CD4-positive, alpha-beta memory T cell (primary cell): ENCODE measurements around the gene STXBP6. TPM values are rescaled to one million over a fixed set of nuclear protein-coding genes. Genes with fewer than 3 reads are reported as not detected.

ENCODE experiments used
- CTCF ChIA-PET: fragments of 350-600 bp; sonication (Branson Sonifier 250); formaldehyde crosslinking; loops from one replicate; lab custom pipeline; 2021; ENCODE audit warnings: inconsistent platforms; ENCODE audit not compliant: partially characterized antibody; lab: Charles Lee
- POLR2A ChIA-PET: fragments of 350-600 bp; sonication (Branson Sonifier 250); formaldehyde crosslinking; loops from one replicate; lab custom pipeline; 2021; ENCODE audit not compliant: partially characterized antibody; lab: Charles Lee
- DNase-seq, 5 donors: peaks; one replicate each; pipeline versions ENCODE4 v3.0.0 to v3.0.0-alpha.2; 2020 to 2022; ENCODE audit warnings: mixed read lengths in 1 of 5
- H3K27ac ChIP-seq: one replicate; pipeline ENCODE4 v1.7.0; 2013; ENCODE audit warnings: low read depth, low read length
- H3K27me3 ChIP-seq: 2 replicates; pipeline ENCODE4 v1.7.0; 2013; ENCODE audit warnings: mild to moderate bottlenecking, low read length, moderate library complexity; ENCODE audit not compliant: insufficient read depth
- H3K36me3 ChIP-seq: 2 replicates; pipeline ENCODE4 v1.7.0; 2013; ENCODE audit warnings: mild to moderate bottlenecking, low read length, moderate library complexity; ENCODE audit not compliant: insufficient read depth
- H3K4me1 ChIP-seq: 2 replicates; pipeline ENCODE4 v1.7.0; 2013; ENCODE audit warnings: mild to moderate bottlenecking, low read length, moderate library complexity; ENCODE audit not compliant: insufficient read depth
- H3K4me3 ChIP-seq, 2 donors: one replicate each; pipeline ENCODE4 v1.7.0; 2013; ENCODE audit warnings: low read length in 2 of 2, mild to moderate bottlenecking in 1 of 2
- H3K9me3 ChIP-seq, 2 donors: one replicate each; pipeline ENCODE4 v1.7.0; 2013; ENCODE audit warnings: low read length in 2 of 2, control low read depth in 1 of 2; ENCODE audit not compliant: control insufficient read depth in 1 of 2
- H3K27ac Mint-ChIP-seq, 7 donors: one replicate each; pipeline ENCODE4 v1.8.0; 2020 to 2021; ENCODE audit warnings: mixed read lengths in 7 of 7, mild to moderate bottlenecking in 6 of 7, inconsistent platforms in 3 of 7, moderate library complexity in 3 of 7
- H3K27me3 Mint-ChIP-seq, 2 donors: one replicate each; pipeline ENCODE4 v1.8.0; 2020 to 2021; ENCODE audit warnings: mixed read lengths in 2 of 2
- H3K36me3 Mint-ChIP-seq, 2 donors: one replicate each; pipeline ENCODE4 v1.8.0; 2020 to 2021; ENCODE audit warnings: mixed read lengths in 2 of 2, inconsistent platforms in 1 of 2, mild to moderate bottlenecking in 1 of 2
- H3K4me1 Mint-ChIP-seq, 4 donors: one replicate each; pipeline ENCODE4 v1.8.0; 2020 to 2021; ENCODE audit warnings: mixed read lengths in 4 of 4, mild to moderate bottlenecking in 1 of 4
- H3K4me3 Mint-ChIP-seq, 8 donors: one replicate each; pipeline ENCODE4 v1.8.0; 2020 to 2021; ENCODE audit warnings: mixed read lengths in 8 of 8, mild to moderate bottlenecking in 7 of 8, moderate library complexity in 6 of 8, inconsistent platforms in 3 of 8
- H3K9me3 Mint-ChIP-seq, 8 donors: one replicate each; pipeline ENCODE4 v1.8.0; 2020 to 2021; ENCODE audit warnings: mixed read lengths in 8 of 8, mild to moderate bottlenecking in 5 of 8, inconsistent platforms in 3 of 8, moderate library complexity in 1 of 8
- intact Hi-C: fragments of 100-400 bp; cut with micrococcal nuclease; formaldehyde crosslinking; loops from one replicate; pipeline ENCODE4 v1.15.1; 2023
- polyA plus RNA-seq, 2 donors: library from polyadenylated mRNA; unstranded; fragments of 300-500 nt; fragmentation: Illumina TruSeq; gene quantifications; one replicate each; pipeline ENCODE4 v1.2.3, GENCODE V29; 2021
- total RNA-seq, 2 experiments: library from RNA; stranded (reverse); gene quantifications; one replicate each; pipeline ENCODE4 v1.2.3, GENCODE V29; 2021

STXBP6 gene
- total and polyA plus RNA-seq, 4 experiments from 2014 or later = not detected

GRCh38 chr14:24816011-24816928 is 233.7 kb downstream of the STXBP6 start:
- no peak overlapping the region for H3K27ac ChIP-seq
- H3K9me3 ChIP-seq = no peaks in the 10 kb centered on the region
- H3K36me3 ChIP-seq = no peaks in the 10 kb centered on the region
- no peak overlapping the region for H3K4me3 Mint-ChIP-seq
- peaks cover 16 to 20% of the 10 kb centered on the region in 2 donors for H3K27me3 Mint-ChIP-seq
- ChIA-PET POLR2A (no interaction called here), CTCF (no interaction called here)
- no peak overlapping the region for H3K27ac Mint-ChIP-seq
- H3K4me3 ChIP-seq = no peak overlapping the region
- H3K4me1 Mint-ChIP-seq = no peaks in the 10 kb centered on the region
- intact Hi-C loops = no loop called here
- DNase-seq = no peak
- H3K36me3 Mint-ChIP-seq = no peaks in the 10 kb centered on the region
- no peaks in the 10 kb centered on the region for H3K4me1 ChIP-seq
- H3K9me3 Mint-ChIP-seq = no peaks in the 10 kb centered on the region
- no peaks in the 10 kb centered on the region for H3K27me3 ChIP-seq

- no peaks in the 10 kb centered on the region for H3K27me3 ChIP-seq
- no peak overlapping the region for H3K4me3 ChIP-seq
- H3K9me3 Mint-ChIP-seq = no peaks in the 10 kb centered on the region
- no peaks in the 10 kb centered on the region for H3K4me1 ChIP-seq
- H3K36me3 ChIP-seq = no peaks in the 10 kb centered on the region
- POLR2A ChIA-PET = no interaction called here
- no peak for DNase-seq
- H3K27me3 Mint-ChIP-seq = peaks cover 14 to 18% of the 10 kb centered on the region in 2 donors
- H3K27ac Mint-ChIP-seq = no peak overlapping the region
- intact Hi-C loops = no loop called here
- no peak overlapping the region for H3K4me3 Mint-ChIP-seq
- no peaks in the 10 kb centered on the region for H3K9me3 ChIP-seq
- CTCF ChIA-PET = no interaction called here
- H3K36me3 Mint-ChIP-seq = no peaks in the 10 kb centered on the region
- no peak overlapping the region for H3K27ac ChIP-seq
- no peaks in the 10 kb centered on the region for H3K4me1 Mint-ChIP-seq
Observed at GRCh38 chr14:24815543-24815942, 234.4 kb downstream of the STXBP6 start.

- Histone ChIP-seq H3K36me3 (no peaks in the 10 kb centered on the region), H3K27me3 (no peaks in the 10 kb centered on the region), H3K27ac (no peak overlapping the region), H3K4me3 (no peak overlapping the region), H3K9me3 (no peaks in the 10 kb centered on the region), H3K4me1 (no peaks in the 10 kb centered on the region)
- Mint-ChIP-seq H3K27ac (no peak overlapping the region), H3K9me3 (no peaks in the 10 kb centered on the region), H3K4me3 (no peak overlapping the region), H3K36me3 (no peaks in the 10 kb centered on the region), H3K4me1 (no peaks in the 10 kb centered on the region), H3K27me3 (peaks cover 16 to 18% of the 10 kb centered on the region in 2 donors)
- POLR2A ChIA-PET = no interaction called here
- DNase-seq = no peak
- CTCF ChIA-PET = no interaction called here
- intact Hi-C loops = no loop called here
Observed at GRCh38 chr14:24814944-24815343, 235.0 kb downstream of the STXBP6 start.

DNA sequence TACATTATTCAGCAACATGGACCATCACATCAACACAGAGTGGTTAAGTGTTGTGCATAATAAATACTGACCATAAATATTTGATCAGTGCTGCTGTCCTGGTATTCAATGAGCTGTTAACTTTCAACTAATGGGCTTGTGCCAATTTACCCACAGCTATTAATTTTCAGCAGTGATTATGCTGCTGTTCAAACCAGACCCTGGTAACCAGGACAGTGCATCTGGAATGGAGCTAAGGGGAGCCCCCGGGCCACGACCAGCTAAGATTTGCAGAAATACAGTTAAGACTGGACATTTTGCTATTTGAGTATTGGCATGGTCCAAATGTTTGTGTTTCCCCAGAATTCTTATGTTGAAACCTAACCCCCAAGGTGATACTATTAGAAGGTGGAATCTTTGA is 235.6 kb downstream of the STXBP6 start:
- no peaks in the 10 kb centered on the region for H3K36me3 ChIP-seq
- DNase-seq = no peak
- CTCF ChIA-PET = no interaction called here

DNA sequence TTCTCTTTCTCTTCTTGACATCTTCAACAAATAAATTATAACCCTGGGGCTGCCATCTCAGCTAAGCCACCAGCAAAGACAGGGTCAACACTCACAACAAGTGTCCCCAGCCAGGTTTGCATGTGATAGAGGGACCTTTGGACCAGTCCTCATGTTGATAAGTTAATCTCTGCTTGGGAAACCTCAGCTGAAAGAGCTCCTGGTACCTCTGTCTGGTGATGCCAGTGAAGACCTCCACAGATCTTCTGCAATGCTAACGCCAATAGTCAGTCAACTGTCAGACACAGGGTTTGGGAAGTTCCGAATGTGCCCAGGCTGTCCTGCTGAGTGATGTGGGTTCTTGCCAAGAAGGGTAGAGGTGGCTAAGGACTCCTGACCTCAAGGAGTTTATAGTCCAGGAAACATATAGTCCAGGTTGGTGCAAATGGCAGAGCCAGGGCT is 236.1 kb downstream of the STXBP6 start:
- Mint-ChIP-seq H3K9me3 (peaks cover 0 to 3% (median 0%) of the 10 kb centered on the region in 8 donors), H3K4me1 (no peaks in the 10 kb centered on the region), H3K27me3 (peaks cover 18 to 20% of the 10 kb centered on the region in 2 donors), H3K4me3 (no peak overlapping the region), H3K27ac (no peak overlapping the region), H3K36me3 (no peaks in the 10 kb centered on the region)
- H3K4me1 ChIP-seq = no peaks in the 10 kb centered on the region
- ChIA-PET CTCF (no interaction called here), POLR2A (no interaction called here)
- H3K4me3 ChIP-seq = no peak overlapping the region
- DNase-seq = no peak
- H3K9me3 ChIP-seq = no peaks in the 10 kb centered on the region
- no peaks in the 10 kb centered on the region for H3K36me3 ChIP-seq
- no peak overlapping the region for H3K27ac ChIP-seq
- intact Hi-C loops = no loop called here
- no peaks in the 10 kb centered on the region for H3K27me3 ChIP-seq

More for the DNA sequence above, 235.6 kb downstream of the STXBP6 start:
- no peaks in the 10 kb centered on the region for H3K9me3 ChIP-seq
- Mint-ChIP-seq H3K4me1 (no peaks in the 10 kb centered on the region), H3K9me3 (no peaks in the 10 kb centered on the region), H3K27ac (no peak overlapping the region), H3K36me3 (no peaks in the 10 kb centered on the region), H3K4me3 (no peak overlapping the region), H3K27me3 (peaks cover 16 to 18% of the 10 kb centered on the region in 2 donors)
- no peaks in the 10 kb centered on the region for H3K4me1 ChIP-seq
- H3K4me3 ChIP-seq = no peak overlapping the region
- intact Hi-C loops = no loop called here
- no peak overlapping the region for H3K27ac ChIP-seq
- H3K27me3 ChIP-seq = no peaks in the 10 kb centered on the region
- POLR2A ChIA-PET = no interaction called here

GRCh38 chr14:24813089-24813815 is 236.7 kb downstream of the STXBP6 start:
- no peaks in the 10 kb centered on the region for H3K9me3 ChIP-seq
- H3K27me3 ChIP-seq = no peaks in the 10 kb centered on the region
- H3K27me3 Mint-ChIP-seq = peaks cover 15 to 21% of the 10 kb centered on the region in 2 donors
- no peak for DNase-seq
- H3K36me3 Mint-ChIP-seq = no peaks in the 10 kb centered on the region
- no peak overlapping the region for H3K4me3 ChIP-seq
- ChIA-PET CTCF (interaction anchor here (0.6 kb wide), 1 partner anchor 353 kb away, joined by 3 read pairs; no protein-coding TSS in a partner anchor), POLR2A (no interaction called here)
- no peak overlapping the region for H3K4me3 Mint-ChIP-seq
- intact Hi-C loops = no loop called here
- H3K36me3 ChIP-seq = no peaks in the 10 kb centered on the region
- H3K27ac ChIP-seq = no peak overlapping the region
- H3K27ac Mint-ChIP-seq = no peak overlapping the region
- no peaks in the 10 kb centered on the region for H3K4me1 ChIP-seq
- peaks cover 0 to 3% (median 0%) of the 10 kb centered on the region in 8 donors for H3K9me3 Mint-ChIP-seq
- H3K4me1 Mint-ChIP-seq = no peaks in the 10 kb centered on the region

- Mint-ChIP-seq H3K27me3 (peaks cover 11 to 18% of the 10 kb centered on the region in 2 donors), H3K27ac (no peak overlapping the region), H3K4me1 (no peaks in the 10 kb centered on the region), H3K9me3 (peaks cover 0 to 3% (median 0%) of the 10 kb centered on the region in 8 donors), H3K36me3 (no peaks in the 10 kb centered on the region), H3K4me3 (no peak overlapping the region)
- no peak for DNase-seq
- H3K9me3 ChIP-seq = no peaks in the 10 kb centered on the region
- no peaks in the 10 kb centered on the region for H3K36me3 ChIP-seq
- ChIA-PET CTCF (no interaction called here), POLR2A (no interaction called here)
- no peaks in the 10 kb centered on the region for H3K27me3 ChIP-seq
- no peak overlapping the region for H3K4me3 ChIP-seq
- intact Hi-C loops = no loop called here
- no peaks in the 10 kb centered on the region for H3K4me1 ChIP-seq
- H3K27ac ChIP-seq = no peak overlapping the region
Observed at GRCh38 chr14:24809135-24809534, 240.8 kb downstream of the STXBP6 start.
